Epithelial cell of esophagus (primary cell): ENCODE measurements around the gene CDH15.

Source experiments
- DNase-seq: peaks from one replicate; pipeline ENCODE4 v3.0.0; 2010; ENCODE audit warnings: low read depth
- H3K4me3 ChIP-seq: 2 replicates; pipeline ENCODE4 v1.5.1; 2011; ENCODE audit warnings: mild to moderate bottlenecking, low read length, control low read depth
- TF ChIP-seq, protein P1 (sequence below): IDR thresholded peaks from 2 replicates; pipeline ENCODE4 v1.5.1; 2011; ENCODE audit warnings: low read depth, mild to moderate bottlenecking, low read length, control low read depth, inconsistent platforms; ENCODE audit not compliant: insufficient read depth; ENCODE audit errors: missing control alignments

The CDH15 gene

DNA sequence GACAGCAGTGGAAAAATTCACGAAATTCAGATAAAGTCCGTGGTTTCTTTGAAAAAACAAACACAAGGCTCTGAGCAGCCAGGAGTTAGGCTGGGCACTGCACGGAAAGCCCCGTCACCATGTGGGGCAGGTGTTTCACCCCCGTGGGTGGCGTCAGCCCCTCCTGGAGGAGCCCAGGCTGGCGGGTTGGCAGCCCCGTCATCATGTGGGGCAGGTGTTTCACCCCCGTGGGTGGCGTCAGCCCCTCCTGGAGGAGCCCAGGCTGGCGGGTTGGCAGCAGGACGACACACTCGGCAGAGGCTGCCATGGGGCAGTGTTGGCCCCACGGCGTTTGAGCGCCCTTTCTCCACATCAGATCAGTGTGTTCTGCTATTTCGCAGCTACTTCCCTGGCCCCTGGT, 39.8 kb upstream of the CDH15 start:
- no peak overlapping the region for H3K4me3 ChIP-seq
- TF ChIP-seq, protein P1, sequence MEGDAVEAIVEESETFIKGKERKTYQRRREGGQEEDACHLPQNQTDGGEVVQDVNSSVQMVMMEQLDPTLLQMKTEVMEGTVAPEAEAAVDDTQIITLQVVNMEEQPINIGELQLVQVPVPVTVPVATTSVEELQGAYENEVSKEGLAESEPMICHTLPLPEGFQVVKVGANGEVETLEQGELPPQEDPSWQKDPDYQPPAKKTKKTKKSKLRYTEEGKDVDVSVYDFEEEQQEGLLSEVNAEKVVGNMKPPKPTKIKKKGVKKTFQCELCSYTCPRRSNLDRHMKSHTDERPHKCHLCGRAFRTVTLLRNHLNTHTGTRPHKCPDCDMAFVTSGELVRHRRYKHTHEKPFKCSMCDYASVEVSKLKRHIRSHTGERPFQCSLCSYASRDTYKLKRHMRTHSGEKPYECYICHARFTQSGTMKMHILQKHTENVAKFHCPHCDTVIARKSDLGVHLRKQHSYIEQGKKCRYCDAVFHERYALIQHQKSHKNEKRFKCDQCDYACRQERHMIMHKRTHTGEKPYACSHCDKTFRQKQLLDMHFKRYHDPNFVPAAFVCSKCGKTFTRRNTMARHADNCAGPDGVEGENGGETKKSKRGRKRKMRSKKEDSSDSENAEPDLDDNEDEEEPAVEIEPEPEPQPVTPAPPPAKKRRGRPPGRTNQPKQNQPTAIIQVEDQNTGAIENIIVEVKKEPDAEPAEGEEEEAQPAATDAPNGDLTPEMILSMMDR: no peak
- no peak for DNase-seq

DNA sequence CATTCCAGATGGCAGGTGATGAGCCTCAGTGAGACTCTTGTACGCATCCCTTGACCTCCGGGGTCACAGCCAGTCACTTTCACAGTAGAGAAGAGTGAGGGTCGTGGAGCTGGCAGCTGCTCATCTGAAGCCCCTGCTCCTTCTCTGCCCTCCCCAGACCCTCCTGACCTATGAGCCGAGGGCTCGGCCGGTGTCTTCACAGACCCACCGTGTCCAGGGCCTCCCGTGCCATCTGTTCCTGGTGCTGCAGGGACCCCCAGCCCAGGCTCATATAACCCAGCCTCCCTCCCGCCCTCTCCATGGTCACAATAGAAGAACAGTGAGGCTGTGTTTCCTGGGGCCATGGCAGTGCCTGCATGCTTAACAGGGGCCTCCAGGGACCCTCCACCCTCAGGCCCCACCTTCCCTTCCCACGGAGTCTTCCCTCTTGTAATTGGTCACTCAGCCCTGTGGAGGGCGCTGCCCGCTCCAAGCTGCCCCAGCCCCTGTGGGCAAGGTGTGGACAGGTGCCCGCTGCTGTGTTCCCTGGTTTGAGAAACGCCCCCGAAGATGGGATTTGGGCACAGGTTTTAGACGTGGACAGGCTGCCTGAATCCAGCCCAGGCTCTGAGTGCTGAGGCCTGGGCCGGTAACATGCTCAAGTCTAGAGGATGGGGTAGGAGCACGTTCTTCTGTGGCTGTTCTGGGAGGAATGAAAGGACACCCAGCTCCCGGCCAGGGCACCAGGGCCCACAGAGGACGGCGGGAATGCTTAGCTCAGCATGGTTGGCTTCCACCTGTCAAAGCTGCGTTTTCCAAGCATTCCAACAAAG, 39.1 kb upstream of the CDH15 start:
- TF ChIP-seq, protein P1: no peak
- no peak overlapping the region for H3K4me3 ChIP-seq
- no peak for DNase-seq

DNA sequence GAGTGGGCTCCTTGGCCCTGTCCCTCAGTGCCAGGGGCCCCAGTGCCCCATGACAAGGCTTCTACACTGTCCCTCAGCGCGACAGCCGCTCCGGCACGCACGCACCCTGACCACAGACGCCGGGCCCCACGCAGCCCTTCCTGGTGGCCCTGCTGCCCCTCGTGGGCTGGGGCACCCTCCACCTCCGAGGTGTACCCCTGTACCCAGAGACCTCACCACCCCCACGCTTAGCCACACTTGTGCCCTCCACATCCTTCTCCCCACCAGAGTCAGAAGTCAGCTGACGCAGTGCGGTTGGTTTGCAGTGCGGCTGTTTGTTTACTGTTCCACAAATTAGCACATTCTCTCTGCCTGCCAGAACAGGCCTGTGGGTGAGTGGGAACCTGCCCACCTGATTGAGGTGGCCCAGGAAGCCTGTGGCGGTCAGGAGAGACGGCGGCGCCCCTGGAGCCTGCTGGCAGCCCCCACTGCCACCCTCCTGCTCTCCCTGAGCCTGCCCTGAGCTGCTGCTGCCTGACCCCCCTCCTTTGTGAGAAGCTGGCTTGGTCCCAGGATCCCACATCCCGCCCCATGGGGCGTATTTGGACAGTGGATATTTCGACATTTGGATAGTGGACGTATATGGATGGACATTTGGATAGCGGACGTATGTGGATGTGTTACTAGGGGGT, 38.0 kb upstream of the CDH15 start:
- no peak for DNase-seq
- H3K4me3 ChIP-seq: no peak overlapping the region
- TF ChIP-seq, protein P1: no peak

DNA sequence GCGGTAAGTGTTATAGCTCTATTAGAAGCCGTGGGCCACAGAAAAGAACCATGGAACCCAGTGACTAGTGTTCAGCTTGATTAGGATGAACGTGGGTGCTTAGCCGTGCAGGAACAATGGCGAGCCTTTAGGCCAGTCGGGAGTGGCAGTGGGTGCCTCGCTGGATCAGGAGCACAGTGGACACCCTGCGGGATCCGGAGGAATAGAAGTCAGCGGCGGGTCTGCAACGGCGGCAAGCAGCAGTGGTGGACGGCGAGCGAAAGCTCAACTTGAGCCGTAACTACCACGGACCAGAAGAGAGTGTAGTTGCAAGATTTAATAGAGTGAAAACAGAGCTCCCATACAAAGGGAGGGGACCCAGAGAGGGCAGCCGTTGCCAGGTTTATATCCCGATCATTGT, 37.3 kb upstream of the CDH15 start:
- no peak for DNase-seq
- H3K4me3 ChIP-seq: no peak overlapping the region
- TF ChIP-seq, protein P1: no peak

DNA sequence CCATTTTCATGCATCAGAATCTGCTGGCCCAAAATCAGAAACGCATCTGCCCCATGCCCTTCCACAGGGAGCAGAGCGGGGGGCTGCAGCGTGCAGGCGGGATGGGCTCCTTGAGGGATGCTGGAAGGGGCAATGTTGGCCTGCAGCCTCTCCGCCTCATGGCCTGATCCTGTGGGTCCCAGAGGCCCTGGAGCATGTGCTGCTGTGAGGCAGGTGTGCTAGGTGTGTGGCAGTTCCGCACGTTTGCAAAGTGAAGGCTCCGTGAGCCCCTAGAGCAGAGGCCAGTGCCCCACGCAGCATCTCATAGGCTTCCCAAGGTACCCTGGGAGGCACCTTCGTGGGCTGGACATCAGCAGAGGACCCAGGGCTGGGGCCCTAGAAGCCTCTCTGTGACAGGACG, 36.4 kb upstream of the CDH15 start:
- DNase-seq: no peak
- no peak overlapping the region for H3K4me3 ChIP-seq
- TF ChIP-seq, protein P1: no peak

DNA sequence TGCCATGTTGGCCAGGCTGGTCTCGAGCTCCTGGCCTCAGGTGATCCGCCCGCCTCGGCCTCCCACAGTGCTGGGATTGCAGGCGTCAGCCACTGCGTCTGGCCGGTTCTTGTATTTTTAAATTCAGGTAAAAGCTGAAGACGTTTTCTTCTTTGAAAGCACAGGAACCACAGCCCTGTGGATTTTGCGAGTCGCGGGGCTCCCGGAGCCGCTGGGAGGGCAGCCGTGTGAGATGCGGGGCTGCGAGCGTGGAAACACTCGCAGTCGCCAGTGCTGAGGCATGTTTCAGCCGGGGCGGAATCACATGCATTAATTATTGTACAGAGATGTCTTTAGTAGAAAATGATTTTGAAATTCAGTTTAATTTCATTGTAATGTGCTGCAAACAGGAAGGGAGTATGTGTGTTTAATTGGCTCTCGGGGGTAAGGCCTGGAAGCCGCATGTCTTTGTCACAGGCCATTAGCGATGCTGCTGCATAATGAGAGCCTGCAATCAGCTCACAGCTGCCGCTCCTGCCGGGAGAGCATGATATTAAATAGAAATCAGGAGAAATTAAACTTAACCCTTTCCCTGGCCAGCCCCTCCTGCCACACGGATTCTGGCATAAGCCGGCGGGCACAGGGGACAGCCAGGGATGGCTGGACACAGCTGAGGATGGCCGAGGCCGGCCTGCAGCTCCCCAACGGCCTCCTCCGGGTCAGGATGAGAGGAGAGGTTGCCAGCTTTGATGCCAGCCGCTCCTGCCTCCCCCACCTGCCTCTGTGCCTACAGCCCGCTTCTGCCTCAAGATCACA, 35.4 kb upstream of the CDH15 start:
- DNase-seq: no peak
- no peak overlapping the region for H3K4me3 ChIP-seq
- TF ChIP-seq, protein P1: no peak
